ENCODE measurements around the gene CASQ2. TPM values are rescaled to one million over a fixed set of nuclear protein-coding genes. Genes with fewer than 3 reads are reported as not detected.

The CASQ2 gene
- total and polyA plus RNA-seq, 10 of the 15 experiments (the other 5 are each of a cell fraction or from before 2014, with no cell fraction given): not detected

GRCh38 chr1:115809847-115810246 lies 41.3 kb upstream of the CASQ2 start:
- H3K4me2 ChIP-seq (ENCODE audit: control insufficient read depth, insufficient read depth): no peak overlapping the region
- no peak overlapping the region for H3K4me3 ChIP-seq
- FAIRE-seq (no peak), DNase-seq (ENCODE audit: low read depth, low spot score) (no peak), ATAC-seq (no peak)
- CTCF ChIA-PET: interaction anchor here (1.2 to 11.4 kb wide), 6 partner anchors 16 to 675 kb away, joined by 3 to 132 read pairs (median 6); no protein-coding TSS in a partner anchor
- H2AFZ ChIP-seq (ENCODE audit: control insufficient read depth, low read depth, low read length): no peak overlapping the region
- RAD21 ChIA-PET (ENCODE audit: unreplicated experiment): interaction anchor here (1.0 to 3.1 kb wide), 3 partner anchors 169 to 211 kb away, joined by 5 to 13 read pairs (median 5); no protein-coding TSS in a partner anchor
- no peaks in the 10 kb centered on the region for H3K36me3 ChIP-seq (ENCODE audit: control insufficient read depth in 2 of 2, insufficient read depth in 2 of 2, low read length in 1 of 2)
- POLR2A ChIA-PET: no interaction called here
- no peak overlapping the region for H3K9ac ChIP-seq (ENCODE audit: control insufficient read depth, insufficient read depth, low read length)
- 0% methylated on average over 2 of the region's 2 CpGs for WGBS (ENCODE audit: insufficient coverage, insufficient replicate concordance, low lambda C conversion rate, missing lambda C conversion rate)
- no peaks in the 10 kb centered on the region for H3K79me2 ChIP-seq (ENCODE audit: control insufficient read depth, insufficient read depth, low read length)
- no TSS peak for BruUV-seq (replicated peaks)
- TF ChIP-seq PAX8 (IDR thresholded peaks at IDR 0.05): no peak
- no peak for TF ChIP-seq ZBTB33 (IDR thresholded peaks at IDR 0.05)
- TF ChIP-seq JUND (IDR thresholded peaks at IDR 0.05; ENCODE audit: low read depth, low read length): no peak
- TF ChIP-seq POU2F2 (IDR thresholded peaks at IDR 0.05; ENCODE audit: borderline replicate concordance, low read depth, low read length): no peak
- TF ChIP-seq SMC3 (IDR thresholded peaks at IDR 0.05; ENCODE audit: borderline replicate concordance, low read length): no peak
- no peak for TF ChIP-seq EP300 (IDR thresholded peaks at IDR 0.05; ENCODE audit: borderline replicate concordance in 1 of 2, control insufficient read depth in 1 of 2, low read depth in 2 of 2, low read length in 2 of 2)
- no peak for TF ChIP-seq SPI1 (IDR thresholded peaks at IDR 0.05; ENCODE audit: borderline replicate concordance, insufficient read depth, low read depth, low read length)
- TF ChIP-seq IRF3 (IDR thresholded peaks at IDR 0.05): no peak
- no peak for TF ChIP-seq MYC (IDR thresholded peaks at IDR 0.05; ENCODE audit: insufficient read depth, insufficient read length, insufficient replicate concordance, low read length, severe bottlenecking)
- no peaks in the 10 kb centered on the region for H3K9me3 ChIP-seq (replicated peaks; ENCODE audit: control insufficient read depth, insufficient read depth, low read length)
- SMC1A ChIA-PET (ENCODE audit: uncharacterized antibody, unreplicated experiment): interaction anchor here (1.0 to 2.6 kb wide), 4 partner anchors 8 to 211 kb away, joined by 3 to 9 read pairs (median 7); no protein-coding TSS in a partner anchor
- in situ Hi-C loops (cut with MboI) (loop anchor here (5.0 kb wide), 1 partner anchor 172 kb away; no protein-coding TSS in a partner anchor), intact Hi-C loops (cut with micrococcal nuclease; ENCODE audit: unreplicated experiment) (no loop called here)
- no peaks in the 10 kb centered on the region for H4K20me1 ChIP-seq (ENCODE audit: control insufficient read depth, insufficient read depth)
- H3K4me1 ChIP-seq (ENCODE audit: control insufficient read depth, insufficient read depth, low read length): no peaks in the 10 kb centered on the region
- no peaks in the 10 kb centered on the region; a peak in 1 of 4 replicates for H3K27me3 ChIP-seq (replicated peaks in 1 of 2; ENCODE audit: control insufficient read depth in 2 of 2, insufficient read depth in 2 of 2, low read length in 1 of 2)
- no peak overlapping the region for H3K27ac ChIP-seq (ENCODE audit: control insufficient read depth, insufficient read depth)
